H9 (cell line): ENCODE data around the gene ACBD7. TPM values are rescaled to one million over a fixed set of nuclear protein-coding genes. Genes with fewer than 3 reads are reported as not detected.

Experiments used
- DNase-seq: peaks from one replicate; pipeline ENCODE4 v3.0.0-alpha.2; 2017
- H2AFZ ChIP-seq: one replicate; pipeline ENCODE4 v1.6.1; 2013; ENCODE audit warnings: mild to moderate bottlenecking, low read length, control low read depth, moderate library complexity
- H2AK5ac ChIP-seq: 2 replicates; pipeline ENCODE4 v1.6.1; 2013; ENCODE audit warnings: low read length, control low read depth, mixed read lengths; ENCODE audit not compliant: insufficient read length
- H2BK120ac ChIP-seq: one replicate; pipeline ENCODE4 v1.6.1; 2013; ENCODE audit warnings: low read depth, mild to moderate bottlenecking, low read length, control low read depth, inconsistent platforms; ENCODE audit not compliant: poor library complexity, severe bottlenecking
- H2BK12ac ChIP-seq: 2 replicates; pipeline ENCODE4 v1.6.1; 2013; ENCODE audit warnings: low read length, control low read depth, mixed read lengths, low read depth; ENCODE audit not compliant: insufficient read length
- H2BK15ac ChIP-seq: 2 replicates; pipeline ENCODE4 v1.6.1; 2013; ENCODE audit warnings: low read depth, low read length, control low read depth
- H2BK20ac ChIP-seq: one replicate; pipeline ENCODE4 v1.6.1; 2013; ENCODE audit warnings: low read depth, mild to moderate bottlenecking, low read length, control low read depth, inconsistent platforms; ENCODE audit not compliant: poor library complexity, severe bottlenecking
- H2BK5ac ChIP-seq: 2 replicates; pipeline ENCODE4 v1.6.1; 2013; ENCODE audit warnings: low read length, control low read depth, mixed read lengths; ENCODE audit not compliant: insufficient read length
- H3K14ac ChIP-seq: 2 replicates; pipeline ENCODE4 v1.6.1; 2013; ENCODE audit warnings: low read length, control low read depth; ENCODE audit not compliant: insufficient read depth
- H3K18ac ChIP-seq: 2 replicates; pipeline ENCODE4 v1.6.1; 2013; ENCODE audit warnings: low read depth, mild to moderate bottlenecking, mixed read lengths, low read length, control low read depth; ENCODE audit not compliant: insufficient read length
- H3K23ac ChIP-seq: 2 replicates; pipeline ENCODE4 v1.6.1; 2013; ENCODE audit warnings: low read length, control low read depth, mixed read lengths, low read depth; ENCODE audit not compliant: insufficient read length
- H3K23me2 ChIP-seq: 2 replicates; pipeline ENCODE4 v1.6.1; 2013; ENCODE audit warnings: low read depth, mild to moderate bottlenecking, mixed read lengths, low read length, control low read depth; ENCODE audit not compliant: insufficient read length, poor library complexity, severe bottlenecking
- H3K27ac ChIP-seq: 2 replicates; pipeline ENCODE4 v1.5.1; 2013; ENCODE audit warnings: low read length, control low read depth, mixed read lengths, low read depth; ENCODE audit not compliant: insufficient read length
- H3K27me3 ChIP-seq: 2 replicates; pipeline ENCODE4 v1.6.1; 2013; ENCODE audit warnings: low read length, control low read depth, inconsistent platforms; ENCODE audit not compliant: insufficient read depth
- H3K4ac ChIP-seq: 2 replicates; pipeline ENCODE4 v1.6.1; 2013; ENCODE audit warnings: low read depth, mild to moderate bottlenecking, control low read depth, inconsistent platforms, low read length, moderate library complexity
- H3K4me1 ChIP-seq: 2 replicates; pipeline ENCODE4 v1.6.1; 2013; ENCODE audit warnings: low read length, control low read depth, inconsistent platforms; ENCODE audit not compliant: insufficient read depth
- H3K4me2 ChIP-seq: 2 replicates; pipeline ENCODE4 v1.6.1; 2013; ENCODE audit warnings: low read length, control low read depth, mixed read lengths; ENCODE audit not compliant: insufficient read length, insufficient read depth
- H3K56ac ChIP-seq: 2 replicates; pipeline ENCODE4 v1.6.1; 2013; ENCODE audit warnings: low read depth, mild to moderate bottlenecking, mixed read lengths, low read length, control low read depth; ENCODE audit not compliant: insufficient read length
- H3K79me1 ChIP-seq: 2 replicates; pipeline ENCODE4 v1.6.1; 2013; ENCODE audit warnings: low read depth, mild to moderate bottlenecking, moderate library complexity, low read length, control low read depth, inconsistent platforms; ENCODE audit not compliant: insufficient read depth, poor library complexity, severe bottlenecking
- H3K79me2 ChIP-seq: 2 replicates; pipeline ENCODE4 v1.6.1; 2013; ENCODE audit warnings: low read length, control low read depth, inconsistent platforms; ENCODE audit not compliant: insufficient read depth
- H3K9ac ChIP-seq: 2 replicates; pipeline ENCODE4 v1.6.1; 2013; ENCODE audit warnings: low read length, control low read depth, mixed read lengths; ENCODE audit not compliant: insufficient read length; ENCODE audit errors: extremely low read depth
- H3K9me3 ChIP-seq: one replicate; pipeline ENCODE4 v1.6.1; 2013; ENCODE audit warnings: low read depth, low read length, inconsistent platforms; ENCODE audit not compliant: control insufficient read depth
- H3T11ph ChIP-seq: one replicate; pipeline ENCODE4 v1.6.1; 2013; ENCODE audit warnings: mild to moderate bottlenecking, low read length, control low read depth, inconsistent platforms
- H4K20me1 ChIP-seq: one replicate; pipeline ENCODE4 v1.6.1; 2013; ENCODE audit not compliant: control insufficient read depth, insufficient read length, insufficient read depth
- H4K5ac ChIP-seq: 2 replicates; pipeline ENCODE4 v1.6.1; 2013; ENCODE audit warnings: low read depth, mild to moderate bottlenecking, mixed read lengths, low read length, control low read depth; ENCODE audit not compliant: insufficient read length
- H4K8ac ChIP-seq: replicated peaks from 2 replicates; pipeline ENCODE4 v1.6.1; 2013; ENCODE audit warnings: low read length, control low read depth, mixed read lengths, low read depth; ENCODE audit not compliant: insufficient read length
- H4K91ac ChIP-seq: 2 replicates; pipeline ENCODE4 v1.6.1; 2013; ENCODE audit warnings: low read depth, mild to moderate bottlenecking, moderate library complexity, mixed read lengths, low read length, control low read depth; ENCODE audit not compliant: insufficient read length
- H3K27ac Mint-ChIP-seq, 3 experiments: 2 replicates in 2 of 3; 3 replicates in 1 of 3; pipeline ENCODE4 v1.8.0; 2020 to 2021; ENCODE audit warnings: mixed read lengths in 3 of 3, mild to moderate bottlenecking in 1 of 3, moderate library complexity in 1 of 3
- H3K27me3 Mint-ChIP-seq: 2 replicates; pipeline ENCODE4 v1.8.0; 2021; ENCODE audit warnings: low read depth, mild to moderate bottlenecking, moderate library complexity, mixed read lengths
- H3K36me3 Mint-ChIP-seq, 3 experiments: 2 replicates in 2 of 3; 3 replicates in 1 of 3; pipeline ENCODE4 v1.8.0; 2020 to 2021; ENCODE audit warnings: low read depth in 3 of 3, mixed read lengths in 3 of 3; ENCODE audit not compliant: insufficient read depth in 1 of 3
- H3K4me1 Mint-ChIP-seq, 2 experiments: 2 replicates each; pipeline ENCODE4 v1.8.0; 2020; ENCODE audit warnings: mixed read lengths in 2 of 2
- H3K4me3 Mint-ChIP-seq, 2 experiments: 2 replicates in 1 of 2; 3 replicates in 1 of 2; pipeline ENCODE4 v1.8.0; 2020 to 2021; ENCODE audit warnings: mild to moderate bottlenecking in 2 of 2, mixed read lengths in 2 of 2, moderate library complexity in 1 of 2
- H3K9me3 Mint-ChIP-seq, 2 experiments: 2 replicates in 1 of 2; 3 replicates in 1 of 2; pipeline ENCODE4 v1.8.0; 2020; ENCODE audit warnings: mild to moderate bottlenecking in 2 of 2, mixed read lengths in 2 of 2, moderate library complexity in 1 of 2
- WGBS: extraction: QIAGEN DNeasy Blood & Tissue Kit; methylation state at CpG from one replicate; pipeline ENCODE4 v1.1.7; 2013; ENCODE audit warnings: missing lambda C conversion rate, low lambda C conversion rate, mixed read lengths; ENCODE audit not compliant: insufficient read length; ENCODE audit errors: extremely low coverage; 5-methylcytosine and 5-hydroxymethylcytosine counted together
- total RNA-seq: library from RNA; stranded (reverse); gene quantifications from 2 replicates; pipeline ENCODE4 v1.2.1, GENCODE V29; 2021
- TF ChIP-seq, protein P1 (sequence below): fragments of 200-600 bp; sonication (generic); conservative IDR thresholded peaks from 3 replicates; pipeline ENCODE4 v1.8.0; 2021; ENCODE audit warnings: antibody characterized with exemption, mild to moderate bottlenecking

The ACBD7 gene
- total RNA-seq, 1 experiment from 2014 or later: 25.0 TPM

DNA sequence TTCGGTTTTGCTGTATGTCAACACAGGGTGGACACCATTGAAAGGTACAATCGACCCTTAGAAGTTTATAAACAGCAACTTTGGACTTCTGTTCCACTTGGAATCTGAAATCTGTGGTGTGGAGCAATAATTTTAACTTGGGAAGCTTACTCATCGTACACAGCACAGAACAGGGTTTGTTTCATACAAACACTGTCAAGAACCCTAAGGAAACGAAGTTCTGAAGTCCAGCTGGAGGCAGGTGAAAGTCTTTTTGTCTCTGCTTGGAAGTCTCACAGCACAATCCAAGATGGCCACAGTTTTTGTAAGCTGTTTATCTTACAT is 48.4 kb upstream of the ACBD7 start:
- H3K9me3 Mint-ChIP-seq: no peaks in the 10 kb centered on the region
- TF ChIP-seq, protein P1, sequence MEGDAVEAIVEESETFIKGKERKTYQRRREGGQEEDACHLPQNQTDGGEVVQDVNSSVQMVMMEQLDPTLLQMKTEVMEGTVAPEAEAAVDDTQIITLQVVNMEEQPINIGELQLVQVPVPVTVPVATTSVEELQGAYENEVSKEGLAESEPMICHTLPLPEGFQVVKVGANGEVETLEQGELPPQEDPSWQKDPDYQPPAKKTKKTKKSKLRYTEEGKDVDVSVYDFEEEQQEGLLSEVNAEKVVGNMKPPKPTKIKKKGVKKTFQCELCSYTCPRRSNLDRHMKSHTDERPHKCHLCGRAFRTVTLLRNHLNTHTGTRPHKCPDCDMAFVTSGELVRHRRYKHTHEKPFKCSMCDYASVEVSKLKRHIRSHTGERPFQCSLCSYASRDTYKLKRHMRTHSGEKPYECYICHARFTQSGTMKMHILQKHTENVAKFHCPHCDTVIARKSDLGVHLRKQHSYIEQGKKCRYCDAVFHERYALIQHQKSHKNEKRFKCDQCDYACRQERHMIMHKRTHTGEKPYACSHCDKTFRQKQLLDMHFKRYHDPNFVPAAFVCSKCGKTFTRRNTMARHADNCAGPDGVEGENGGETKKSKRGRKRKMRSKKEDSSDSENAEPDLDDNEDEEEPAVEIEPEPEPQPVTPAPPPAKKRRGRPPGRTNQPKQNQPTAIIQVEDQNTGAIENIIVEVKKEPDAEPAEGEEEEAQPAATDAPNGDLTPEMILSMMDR: no peak

More for the DNA sequence above, 48.4 kb upstream of the ACBD7 start:
- Histone ChIP-seq H3K4me1 (no peaks in the 10 kb centered on the region), H4K20me1 (no peaks in the 10 kb centered on the region), H4K8ac (no peak overlapping the region), H3K79me1 (no peaks in the 10 kb centered on the region), H3K56ac (no peak overlapping the region), H2BK20ac (no peak overlapping the region), H2BK120ac (no peak overlapping the region), H4K5ac (no peak overlapping the region), H3T11ph (no peak overlapping the region), H3K9me3 (no peaks in the 10 kb centered on the region), H3K23ac (no peak overlapping the region), H3K23me2 (no peaks in the 10 kb centered on the region), H3K4ac (no peak overlapping the region), H3K18ac (no peak overlapping the region), H2AFZ (no peak overlapping the region), H3K9ac (no peak overlapping the region), H3K79me2 (no peaks in the 10 kb centered on the region), H3K27me3 (no peaks in the 10 kb centered on the region), H2BK12ac (peak overlapping the region; percentile 30), H2BK5ac (no peak overlapping the region), H2AK5ac (no peak overlapping the region), H3K14ac (no peak overlapping the region), H3K4me2 (no peak overlapping the region), H4K91ac (no peak overlapping the region), H2BK15ac (no peak overlapping the region), H3K27ac (no peak overlapping the region)
- H3K27ac Mint-ChIP-seq: no peak overlapping the region
- peaks cover 2 to 34% (median 33%) of the 10 kb centered on the region in 3 experiments; a peak in 5 of 7 replicates for H3K36me3 Mint-ChIP-seq
- H3K27me3 Mint-ChIP-seq: no peaks in the 10 kb centered on the region; the same call in 1 of the 2 replicates
- no peak overlapping the region for H3K4me3 Mint-ChIP-seq
- no peak for DNase-seq
- WGBS: no CpG with 5 or more reads among the region's 4 CpGs
- peaks cover 4 to 11% of the 10 kb centered on the region in 2 experiments; a peak in 3 of 4 replicates for H3K4me1 Mint-ChIP-seq
